PFSK-1 (cell line): ENCODE measurements around the gene LAD1.

Experiments
- TAF1 ChIP-seq: IDR thresholded peaks from 2 replicates; pipeline ENCODE4 v1.6.1; 2012; ENCODE audit warnings: low read length, control low read depth, borderline replicate concordance; ENCODE audit not compliant: insufficient read depth
- TF ChIP-seq, protein P1 (sequence below), 2 experiments: IDR thresholded peaks; 2 replicates each; pipeline versions ENCODE4 v1.6.1 to v1.8.0; 2011 to 2012; ENCODE audit warnings: low read depth in 2 of 2, low read length in 2 of 2, control low read depth in 1 of 2, inconsistent platforms in 1 of 2, mild to moderate bottlenecking in 1 of 2, moderate library complexity in 1 of 2; ENCODE audit not compliant: insufficient read depth in 1 of 2

DNA sequence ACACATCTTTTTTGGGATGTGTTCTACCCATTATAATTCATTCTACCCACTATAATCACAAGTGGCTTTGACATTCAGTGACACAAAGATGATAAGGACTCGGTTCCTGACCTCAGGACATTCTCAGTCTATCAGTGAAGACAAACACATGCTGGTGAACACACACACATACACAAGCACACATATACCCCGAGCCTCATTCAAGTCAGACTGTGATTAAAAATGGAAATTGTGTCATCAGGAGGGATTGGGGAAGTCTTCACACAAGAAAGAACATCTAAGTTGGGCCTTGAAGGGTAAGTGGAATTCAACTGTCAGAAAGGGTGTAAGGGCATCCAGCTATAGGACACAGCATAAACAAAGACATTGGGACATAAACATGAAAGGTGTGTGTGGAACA is 2.6 kb upstream of the LAD1 start:
- no peak for TF ChIP-seq TAF1
- TF ChIP-seq, protein P1, sequence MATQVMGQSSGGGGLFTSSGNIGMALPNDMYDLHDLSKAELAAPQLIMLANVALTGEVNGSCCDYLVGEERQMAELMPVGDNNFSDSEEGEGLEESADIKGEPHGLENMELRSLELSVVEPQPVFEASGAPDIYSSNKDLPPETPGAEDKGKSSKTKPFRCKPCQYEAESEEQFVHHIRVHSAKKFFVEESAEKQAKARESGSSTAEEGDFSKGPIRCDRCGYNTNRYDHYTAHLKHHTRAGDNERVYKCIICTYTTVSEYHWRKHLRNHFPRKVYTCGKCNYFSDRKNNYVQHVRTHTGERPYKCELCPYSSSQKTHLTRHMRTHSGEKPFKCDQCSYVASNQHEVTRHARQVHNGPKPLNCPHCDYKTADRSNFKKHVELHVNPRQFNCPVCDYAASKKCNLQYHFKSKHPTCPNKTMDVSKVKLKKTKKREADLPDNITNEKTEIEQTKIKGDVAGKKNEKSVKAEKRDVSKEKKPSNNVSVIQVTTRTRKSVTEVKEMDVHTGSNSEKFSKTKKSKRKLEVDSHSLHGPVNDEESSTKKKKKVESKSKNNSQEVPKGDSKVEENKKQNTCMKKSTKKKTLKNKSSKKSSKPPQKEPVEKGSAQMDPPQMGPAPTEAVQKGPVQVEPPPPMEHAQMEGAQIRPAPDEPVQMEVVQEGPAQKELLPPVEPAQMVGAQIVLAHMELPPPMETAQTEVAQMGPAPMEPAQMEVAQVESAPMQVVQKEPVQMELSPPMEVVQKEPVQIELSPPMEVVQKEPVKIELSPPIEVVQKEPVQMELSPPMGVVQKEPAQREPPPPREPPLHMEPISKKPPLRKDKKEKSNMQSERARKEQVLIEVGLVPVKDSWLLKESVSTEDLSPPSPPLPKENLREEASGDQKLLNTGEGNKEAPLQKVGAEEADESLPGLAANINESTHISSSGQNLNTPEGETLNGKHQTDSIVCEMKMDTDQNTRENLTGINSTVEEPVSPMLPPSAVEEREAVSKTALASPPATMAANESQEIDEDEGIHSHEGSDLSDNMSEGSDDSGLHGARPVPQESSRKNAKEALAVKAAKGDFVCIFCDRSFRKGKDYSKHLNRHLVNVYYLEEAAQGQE (IDR thresholded peaks at IDR 0.05; ENCODE audit: insufficient read depth in 1 of 2, low read depth in 2 of 2, low read length in 2 of 2) = no peak
